Measurements from ENCODE around the gene NF1. TPM values are rescaled to one million over a fixed set of nuclear protein-coding genes. Genes with fewer than 3 reads are reported as not detected.

Gene NF1
- total RNA-seq, 1 donor from 2014 or later: 53.7 TPM

- Histone ChIP-seq H3K9ac (ENCODE audit: low read length) (no peak overlapping the region), H3K27me3 (ENCODE audit: insufficient read depth, low read length) (peaks cover 11% of the 10 kb centered on the region), H3K27ac (ENCODE audit: low read depth, low read length) (no peak overlapping the region), H3K36me3 (ENCODE audit: insufficient read depth, low read length) (no peaks in the 10 kb centered on the region), H3K79me2 (ENCODE audit: insufficient read depth, low read length) (no peaks in the 10 kb centered on the region), H2AFZ (ENCODE audit: low read depth, low read length) (no peak overlapping the region), H3K9me3 (ENCODE audit: insufficient read depth, low read depth, low read length) (no peaks in the 10 kb centered on the region), H3K4me3 (ENCODE audit: insufficient read depth, low read depth, low read length) (no peak overlapping the region), H4K20me1 (ENCODE audit: insufficient read depth, low read length) (peaks cover 5% of the 10 kb centered on the region), H3K4me1 (ENCODE audit: insufficient read depth, low read length) (no peaks in the 10 kb centered on the region), H3K4me2 (ENCODE audit: low read length) (no peak overlapping the region)
- TF ChIP-seq CTCF (IDR thresholded peaks at IDR 0.05; ENCODE audit: insufficient read depth, low read depth, low read length): no peak
- no peak for TF ChIP-seq EZH2 (IDR thresholded peaks at IDR 0.05; ENCODE audit: insufficient read depth, low read length)
- Mint-ChIP-seq H3K36me3 (ENCODE audit: low read depth, unreplicated experiment) (peaks cover 4% of the 10 kb centered on the region), H3K9me3 (ENCODE audit: unreplicated experiment) (no peaks in the 10 kb centered on the region), H3K4me1 (ENCODE audit: low read depth, unreplicated experiment) (no peaks in the 10 kb centered on the region), H3K27me3 (ENCODE audit: low read depth, unreplicated experiment) (peaks cover 36% of the 10 kb centered on the region), H3K27ac (ENCODE audit: unreplicated experiment) (no peak overlapping the region), H3K4me3 (ENCODE audit: unreplicated experiment) (no peak overlapping the region)
- no peak for FAIRE-seq
- DNase-seq (ENCODE audit: low read depth): no peak
Measured at GRCh38 chr17:31389657-31390381, 295.0 kb downstream of the NF1 start.

- no peak overlapping the region for H3K4me2 ChIP-seq (ENCODE audit: low read length)
- H2AFZ ChIP-seq (ENCODE audit: low read depth, low read length): no peak overlapping the region
Measured at GRCh38 chr17:31390426-31390747, 295.6 kb downstream of the NF1 start.

More at GRCh38 chr17:31390426-31390747, 295.6 kb downstream of the NF1 start:
- no peak overlapping the region for H3K4me3 ChIP-seq (ENCODE audit: insufficient read depth, low read depth, low read length)
- peaks cover 5% of the 10 kb centered on the region for H4K20me1 ChIP-seq (ENCODE audit: insufficient read depth, low read length)
- no peak overlapping the region for H3K27ac ChIP-seq (ENCODE audit: low read depth, low read length)
- H3K9me3 ChIP-seq (ENCODE audit: insufficient read depth, low read depth, low read length): no peaks in the 10 kb centered on the region
- no peak overlapping the region for H3K27ac Mint-ChIP-seq (ENCODE audit: unreplicated experiment)
- TF ChIP-seq CTCF (IDR thresholded peaks at IDR 0.05; ENCODE audit: insufficient read depth, low read depth, low read length) (no peak), EZH2 (IDR thresholded peaks at IDR 0.05; ENCODE audit: insufficient read depth, low read length) (no peak)
- FAIRE-seq (no peak), DNase-seq (ENCODE audit: low read depth) (no peak)
- no peaks in the 10 kb centered on the region for H3K79me2 ChIP-seq (ENCODE audit: insufficient read depth, low read length)
- H3K36me3 ChIP-seq (ENCODE audit: insufficient read depth, low read length): no peaks in the 10 kb centered on the region
- peaks cover 36% of the 10 kb centered on the region for H3K27me3 Mint-ChIP-seq (ENCODE audit: low read depth, unreplicated experiment)
- peaks cover 3% of the 10 kb centered on the region for H3K36me3 Mint-ChIP-seq (ENCODE audit: low read depth, unreplicated experiment)
- peaks cover 14% of the 10 kb centered on the region for H3K27me3 ChIP-seq (ENCODE audit: insufficient read depth, low read length)
- H3K9me3 Mint-ChIP-seq (ENCODE audit: unreplicated experiment): no peaks in the 10 kb centered on the region
- H3K9ac ChIP-seq (ENCODE audit: low read length): no peak overlapping the region
- H3K4me1 Mint-ChIP-seq (ENCODE audit: low read depth, unreplicated experiment): no peaks in the 10 kb centered on the region
- no peaks in the 10 kb centered on the region for H3K4me1 ChIP-seq (ENCODE audit: insufficient read depth, low read length)
- H3K4me3 Mint-ChIP-seq (ENCODE audit: unreplicated experiment): peak overlapping the region; percentile 71

Data from astrocyte (in vitro differentiated cells and primary cell).